ENCODE data around the gene ST8SIA1. TPM values are rescaled to one million over a fixed set of nuclear protein-coding genes. Genes with fewer than 3 reads are reported as not detected.

Gene ST8SIA1
- total RNA-seq, 3 donors from 2014 or later = 3.2 to 23.8 (median 3.2) TPM

GRCh38 chr12:22202847-22203246 is 131.7 kb downstream of the ST8SIA1 start:
- TF ChIP-seq, protein P1, sequence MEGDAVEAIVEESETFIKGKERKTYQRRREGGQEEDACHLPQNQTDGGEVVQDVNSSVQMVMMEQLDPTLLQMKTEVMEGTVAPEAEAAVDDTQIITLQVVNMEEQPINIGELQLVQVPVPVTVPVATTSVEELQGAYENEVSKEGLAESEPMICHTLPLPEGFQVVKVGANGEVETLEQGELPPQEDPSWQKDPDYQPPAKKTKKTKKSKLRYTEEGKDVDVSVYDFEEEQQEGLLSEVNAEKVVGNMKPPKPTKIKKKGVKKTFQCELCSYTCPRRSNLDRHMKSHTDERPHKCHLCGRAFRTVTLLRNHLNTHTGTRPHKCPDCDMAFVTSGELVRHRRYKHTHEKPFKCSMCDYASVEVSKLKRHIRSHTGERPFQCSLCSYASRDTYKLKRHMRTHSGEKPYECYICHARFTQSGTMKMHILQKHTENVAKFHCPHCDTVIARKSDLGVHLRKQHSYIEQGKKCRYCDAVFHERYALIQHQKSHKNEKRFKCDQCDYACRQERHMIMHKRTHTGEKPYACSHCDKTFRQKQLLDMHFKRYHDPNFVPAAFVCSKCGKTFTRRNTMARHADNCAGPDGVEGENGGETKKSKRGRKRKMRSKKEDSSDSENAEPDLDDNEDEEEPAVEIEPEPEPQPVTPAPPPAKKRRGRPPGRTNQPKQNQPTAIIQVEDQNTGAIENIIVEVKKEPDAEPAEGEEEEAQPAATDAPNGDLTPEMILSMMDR (IDR thresholded peaks at IDR 0.05) = no peak
- no peak for ATAC-seq
- no peaks in the 10 kb centered on the region for H3K36me3 ChIP-seq (ENCODE audit: low read depth)
- H3K4me1 ChIP-seq (ENCODE audit: low read depth) = no peaks in the 10 kb centered on the region
- intact Hi-C loops (cut with DNase I, micrococcal nuclease) = no loop called here
- H3K9me3 ChIP-seq = no peaks in the 10 kb centered on the region
- H3K4me3 ChIP-seq = no peak overlapping the region
- no peak for DNase-seq

DNA sequence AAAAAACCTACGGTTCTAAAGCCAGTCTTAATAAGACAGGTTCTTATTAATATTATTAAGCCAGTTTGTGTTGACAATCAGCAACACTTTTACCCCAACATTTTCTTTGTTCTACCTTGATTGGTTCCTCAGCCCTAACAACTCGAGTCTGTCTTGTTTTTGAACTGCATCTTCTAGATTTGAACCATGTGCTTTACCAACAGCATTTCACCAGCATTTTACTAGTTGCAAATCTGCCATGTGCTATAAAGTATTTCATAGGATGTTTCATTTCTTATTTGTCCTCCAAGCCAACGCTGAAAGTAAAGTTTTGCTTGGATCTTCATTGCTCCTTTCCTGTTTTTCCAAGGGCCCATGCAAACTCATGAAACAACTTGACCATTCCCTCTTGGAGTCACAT is 133.4 kb downstream of the ST8SIA1 start:
- Histone ChIP-seq H3K9me3 (no peaks in the 10 kb centered on the region), H3K4me1 (ENCODE audit: low read depth) (no peaks in the 10 kb centered on the region), H3K36me3 (ENCODE audit: low read depth) (no peaks in the 10 kb centered on the region), H3K4me3 (no peak overlapping the region)
- no peak for DNase-seq
- TF ChIP-seq, protein P1 (IDR thresholded peaks at IDR 0.05) = no peak
- intact Hi-C loops (cut with DNase I, micrococcal nuclease) = no loop called here
- no peak for ATAC-seq

DNA sequence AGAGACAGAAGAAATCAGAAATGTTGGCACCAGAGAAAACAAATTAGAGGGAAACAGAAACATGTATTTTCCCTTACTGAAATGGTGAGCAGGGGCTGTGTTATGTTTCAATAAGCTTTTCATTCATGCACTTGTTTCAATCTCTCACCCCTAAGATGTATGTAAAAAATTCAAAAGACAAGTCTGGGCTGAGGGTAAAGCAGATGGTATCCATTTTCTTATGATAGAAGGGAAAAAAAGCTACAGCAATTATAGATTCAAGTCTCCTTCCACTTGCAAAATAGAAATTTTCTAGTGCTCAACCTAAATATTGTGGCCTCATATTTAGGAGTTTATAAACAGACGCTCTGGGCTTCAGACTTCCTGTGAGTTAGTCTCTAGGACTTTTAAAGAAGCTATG is 138.3 kb downstream of the ST8SIA1 start:
- Histone ChIP-seq H3K36me3 (ENCODE audit: low read depth) (no peaks in the 10 kb centered on the region), H3K4me1 (ENCODE audit: low read depth) (no peaks in the 10 kb centered on the region), H3K9me3 (no peaks in the 10 kb centered on the region), H3K4me3 (no peak overlapping the region)
- intact Hi-C loops (cut with DNase I, micrococcal nuclease) = no loop called here
- TF ChIP-seq, protein P1 (IDR thresholded peaks at IDR 0.05) = no peak
- no peak for DNase-seq
- no peak for ATAC-seq

- intact Hi-C loops (cut with DNase I, micrococcal nuclease) = no loop called here
- Histone ChIP-seq H3K4me3 (no peak overlapping the region), H3K9me3 (no peaks in the 10 kb centered on the region), H3K36me3 (ENCODE audit: low read depth) (no peaks in the 10 kb centered on the region), H3K4me1 (ENCODE audit: low read depth) (no peaks in the 10 kb centered on the region)
- TF ChIP-seq, protein P1 (IDR thresholded peaks at IDR 0.05) = no peak
- DNase-seq (no peak), ATAC-seq (no peak)
These were observed 143.5 kb downstream of the ST8SIA1 start for GRCh38 chr12:22190969-22191368.

GRCh38 chr12:22188431-22188830 is 146.1 kb downstream of the ST8SIA1 start:
- ATAC-seq = no peak
- no peaks in the 10 kb centered on the region for H3K36me3 ChIP-seq (ENCODE audit: low read depth)

More at GRCh38 chr12:22188431-22188830, 146.1 kb downstream of the ST8SIA1 start:
- no peaks in the 10 kb centered on the region for H3K9me3 ChIP-seq
- no peaks in the 10 kb centered on the region for H3K4me1 ChIP-seq (ENCODE audit: low read depth)
- TF ChIP-seq, protein P1 (IDR thresholded peaks at IDR 0.05) = no peak
- DNase-seq = no peak
- intact Hi-C loops (cut with DNase I, micrococcal nuclease) = no loop called here
- H3K4me3 ChIP-seq = no peak overlapping the region
